Measurements from ENCODE around the gene TMED9. TPM values are rescaled to one million over a fixed set of nuclear protein-coding genes. Genes with fewer than 3 reads are reported as not detected.

TMED9 gene
- total and polyA plus RNA-seq, 2 donors (not counting 3 experiments of a cell fraction or from before 2014, with no cell fraction given) = 291 to 331 TPM

- DNase-seq (ENCODE audit: low read depth, low spot score) = no peak
- H4K20me1 ChIP-seq (replicated peaks; ENCODE audit: control insufficient read depth, extremely low read depth, insufficient read depth, low read length) = no peaks in the 10 kb centered on the region
- H3K9ac ChIP-seq (replicated peaks; ENCODE audit: extremely low read depth, insufficient read depth, low read length) = no peak overlapping the region
- no peak overlapping the region for H3K27ac ChIP-seq (ENCODE audit: insufficient read depth, low read depth, low read length)
- H3K79me2 ChIP-seq (ENCODE audit: control insufficient read depth, insufficient read depth, low read length) = peaks cover 23% of the 10 kb centered on the region
- CTCF ChIA-PET = interaction anchor here (3.2 kb wide), 1 partner anchor 14 kb away, joined by 15 read pairs; no protein-coding TSS in a partner anchor
- dilution Hi-C loops (cut with MboI; ENCODE audit: extremely low pct_ligation_motif_present, low sequenced_read_pairs) (no loop called here), intact Hi-C loops (cut with micrococcal nuclease) (loop anchor here (2.0 to 10.0 kb wide), 3 partner anchors 33 to 1209 kb away; partner anchors contain the start of genes FAM193B, HIGD2A and NOP16)
- TF ChIP-seq EZH2 (IDR thresholded peaks at IDR 0.05; ENCODE audit: borderline replicate concordance, low read depth, low read length, severe bottlenecking) (no peak), POLR2A (IDR thresholded peaks at IDR 0.05; ENCODE audit: low read depth, low read length) (no peak), JUN (IDR thresholded peaks at IDR 0.05; ENCODE audit: borderline replicate concordance, insufficient read depth, insufficient read length, low read depth) (no peak), CTCF (IDR thresholded peaks at IDR 0.05; ENCODE audit: extremely low read depth in 1 of 2, insufficient read depth in 1 of 2, low read depth in 1 of 2, low read length in 2 of 2) (no peak), FOS (IDR thresholded peaks at IDR 0.05; ENCODE audit: borderline replicate concordance, insufficient read depth, low read length) (no peak), POLR2AphosphoS5 (IDR thresholded peaks at IDR 0.05; ENCODE audit: insufficient read depth, low read depth, low read length) (no peak), GATA2 (IDR thresholded peaks at IDR 0.05; ENCODE audit: insufficient read depth, insufficient read length, low read depth, low read length) (no peak), MYC (IDR thresholded peaks at IDR 0.05; ENCODE audit: low read depth, low read length) (no peak)
- TF ChIP-seq, protein P1, sequence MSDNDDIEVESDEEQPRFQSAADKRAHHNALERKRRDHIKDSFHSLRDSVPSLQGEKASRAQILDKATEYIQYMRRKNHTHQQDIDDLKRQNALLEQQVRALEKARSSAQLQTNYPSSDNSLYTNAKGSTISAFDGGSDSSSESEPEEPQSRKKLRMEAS (IDR thresholded peaks at IDR 0.05; ENCODE audit: insufficient read depth, insufficient read length) = no peak
- POLR2A ChIA-PET = no interaction called here
- FAIRE-seq = no peak
- H3K9me1 ChIP-seq (replicated peaks; ENCODE audit: control insufficient read depth, extremely low read depth, insufficient read depth, low read length) = no peaks in the 10 kb centered on the region
- H2AFZ ChIP-seq (ENCODE audit: low read depth, low read length) = no peak overlapping the region
- peaks cover 11% of the 10 kb centered on the region for H3K4me1 ChIP-seq (ENCODE audit: control insufficient read depth, extremely low read depth, insufficient read depth, low read length)
- no TSS peak for BruUV-seq (replicated peaks)
- peaks cover 16 to 33% of the 10 kb centered on the region in 2 experiments for H3K36me3 ChIP-seq (ENCODE audit: control insufficient read depth in 2 of 2, extremely low read depth in 1 of 2, insufficient read depth in 2 of 2, low read length in 2 of 2)
- no peaks in the 10 kb centered on the region for H3K9me3 ChIP-seq (replicated peaks; ENCODE audit: control insufficient read depth, insufficient read depth, low read length)
- H3K4me2 ChIP-seq (ENCODE audit: insufficient read depth, low read length) = peak overlapping the region; percentile 65
- H3K27me3 ChIP-seq (ENCODE audit: control insufficient read depth in 2 of 2, insufficient read depth in 2 of 2, low read length in 2 of 2) = peaks cover 7 to 22% of the 10 kb centered on the region in 2 experiments
- peak overlapping the region in 1 of 3 experiments; percentile 90 for H3K4me3 ChIP-seq (replicated peaks in 1 of 3; ENCODE audit: insufficient read depth in 1 of 3, low read depth in 1 of 3, low read length in 3 of 3)
Measured at GRCh38 chr5:177593511-177593910, 1.5 kb downstream of the TMED9 start.
